RPMI7951 (cell line): ENCODE results near the gene HTR6. TPM values are rescaled to one million over a fixed set of nuclear protein-coding genes. Genes with fewer than 3 reads are reported as not detected.
A peak's percentile ranks its signal among the peaks of the same experiment; 100 is the strongest.
"Not testable (repeated sequence)": the region's sequence is repeated elsewhere in the genome, so short reads cannot be mapped to it uniquely, and the experiment has no call there.

Source experiments
- DNase-seq: peaks from one replicate; pipeline ENCODE4 v3.0.0-alpha.2; 2012; ENCODE audit warnings: low read depth
- total RNA-seq: library from RNA; depleted of rRNA; stranded (reverse); fragments of >200 nt; shearing (Covaris generic); gene quantifications from 2 replicates; pipeline ENCODE4 v1.2.3, GENCODE V29; 2014

The HTR6 gene
- total RNA-seq, 1 experiment from 2014 or later: not detected

DNA sequence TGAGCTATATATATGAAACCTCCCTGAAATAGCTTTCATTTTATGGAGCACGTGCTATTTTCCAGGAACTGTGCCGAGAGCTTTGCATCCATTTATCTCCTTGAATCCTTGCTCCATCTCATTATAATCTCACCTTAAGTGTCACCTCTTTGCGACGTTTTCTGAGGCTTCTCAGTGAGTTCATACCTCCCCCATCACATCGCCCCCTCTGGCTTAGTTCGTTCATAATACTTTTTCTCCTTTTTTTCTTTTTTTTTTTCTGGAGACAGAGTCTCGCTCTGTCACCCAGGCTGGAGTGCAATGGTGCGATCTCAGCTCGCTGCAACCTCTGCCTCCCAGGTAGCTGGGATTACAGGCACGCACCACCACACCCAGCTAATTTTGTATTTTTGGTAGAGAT is 25.4 kb upstream of the HTR6 start:
- DNase-seq: not testable (repeated sequence)

GRCh38 chr1:19639999-19640362 is 24.7 kb upstream of the HTR6 start:
- no peak for DNase-seq

DNA sequence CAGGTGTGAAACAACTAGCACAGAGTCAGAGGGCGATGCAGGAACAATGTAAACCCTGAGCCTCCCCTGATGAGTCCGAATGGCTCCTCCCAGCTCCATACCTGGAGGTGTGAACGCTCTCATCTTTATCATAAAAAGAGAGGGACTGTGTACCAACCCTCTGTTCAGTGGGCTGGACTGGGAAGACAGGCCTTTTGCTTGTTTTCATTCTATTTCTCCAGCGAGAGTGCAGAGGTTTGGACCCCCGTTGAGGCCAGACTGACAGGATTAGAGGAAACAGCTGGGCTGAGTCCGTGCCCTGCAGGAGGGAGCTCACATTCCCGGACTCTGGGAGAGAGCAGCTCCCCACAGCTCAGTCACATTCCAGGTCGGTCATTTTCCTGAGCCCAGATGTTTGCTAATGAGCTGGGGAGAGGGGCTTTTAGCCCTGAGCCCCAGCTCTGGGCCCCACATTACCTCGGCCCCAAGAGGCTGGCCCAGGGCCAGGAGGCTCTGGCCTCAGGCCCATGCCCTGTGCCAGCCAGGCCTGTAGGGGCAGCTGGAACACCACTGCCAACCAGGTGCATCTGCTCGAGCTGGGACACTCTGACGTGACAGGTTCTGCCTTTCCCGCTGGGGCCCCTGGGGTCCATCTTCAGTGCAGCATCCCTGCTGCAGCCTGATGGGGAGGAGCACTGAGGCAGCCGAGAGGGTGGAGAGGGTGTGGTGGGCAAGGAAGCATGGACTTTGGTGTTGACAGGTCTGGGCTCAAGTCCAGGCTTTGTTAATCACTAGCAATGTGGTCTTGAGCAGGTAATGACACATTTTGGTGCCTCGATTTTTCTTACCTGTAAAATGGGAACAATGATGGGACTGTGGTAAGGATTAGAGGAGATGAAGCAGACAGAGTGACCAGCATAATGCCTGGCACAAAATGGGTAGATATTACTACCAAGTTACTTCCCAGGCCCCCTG is 24.0 kb upstream of the HTR6 start:
- DNase-seq: peak; percentile 44

- peak; percentile 66 for DNase-seq
Observed at GRCh38 chr1:19643121-19643520, 21.6 kb upstream of the HTR6 start.

DNA sequence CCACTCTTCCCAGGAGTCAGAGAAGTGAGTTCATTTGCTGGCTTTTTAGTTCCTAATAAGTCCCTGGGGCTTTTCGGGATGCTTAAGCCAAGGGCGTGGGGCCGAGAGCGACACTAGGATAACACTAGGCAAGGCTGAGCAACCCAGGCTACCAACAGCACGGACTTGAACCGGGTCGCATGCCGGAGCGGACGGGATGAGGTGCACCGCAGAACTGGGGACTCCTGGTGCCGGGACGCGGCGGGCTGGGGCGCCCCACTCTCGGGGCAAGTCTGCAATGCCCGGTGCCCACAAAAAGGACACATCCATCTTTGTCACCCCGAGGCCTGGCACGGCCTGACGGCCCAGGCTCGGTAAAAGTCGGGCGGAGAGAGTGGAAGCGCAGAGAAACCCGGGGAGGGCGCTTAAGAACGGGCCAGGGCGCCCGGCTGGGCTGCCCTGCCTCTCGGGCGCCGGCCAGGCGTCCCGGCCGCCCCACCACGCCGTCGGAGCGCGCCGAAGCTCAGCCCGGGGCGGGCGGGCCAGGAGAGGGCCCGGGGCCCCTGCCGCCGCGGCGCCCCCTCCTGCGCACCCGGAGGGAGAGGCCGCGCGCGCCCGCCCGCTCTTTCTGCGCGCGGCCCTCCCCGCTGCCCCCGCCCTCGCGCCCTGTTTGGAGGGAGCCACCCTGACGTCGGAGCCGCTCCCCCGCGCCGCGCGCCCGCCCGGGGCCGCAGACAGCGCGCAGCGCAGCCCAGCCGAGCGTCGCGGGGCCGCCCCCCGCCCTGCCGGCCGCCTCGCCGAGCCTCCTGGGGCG is 20.9 kb upstream of the HTR6 start, which contains the start of gene NBL1:
NBL1 (plus strand) TSS at position 710 of the 793 bp plus-strand sequence. CDS start 10,720 bp downstream, outside the sequence.
- peak; percentile 82 for DNase-seq

DNA sequence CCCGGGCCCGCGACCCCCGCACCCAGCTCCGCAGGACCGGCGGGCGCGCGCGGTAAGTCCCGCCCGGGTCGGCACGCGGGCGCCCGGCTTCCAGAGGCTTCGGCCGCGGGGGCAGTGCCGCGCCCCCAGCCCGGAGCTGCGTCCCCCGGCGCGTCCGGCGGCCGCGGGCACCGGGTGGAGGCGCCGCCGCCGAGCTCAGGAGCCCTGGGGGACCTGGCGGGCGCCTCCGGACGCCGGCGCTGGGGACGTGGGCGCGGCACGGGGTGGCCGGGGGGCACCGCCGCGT is 20.3 kb upstream of the HTR6 start:
- no peak for DNase-seq

DNA sequence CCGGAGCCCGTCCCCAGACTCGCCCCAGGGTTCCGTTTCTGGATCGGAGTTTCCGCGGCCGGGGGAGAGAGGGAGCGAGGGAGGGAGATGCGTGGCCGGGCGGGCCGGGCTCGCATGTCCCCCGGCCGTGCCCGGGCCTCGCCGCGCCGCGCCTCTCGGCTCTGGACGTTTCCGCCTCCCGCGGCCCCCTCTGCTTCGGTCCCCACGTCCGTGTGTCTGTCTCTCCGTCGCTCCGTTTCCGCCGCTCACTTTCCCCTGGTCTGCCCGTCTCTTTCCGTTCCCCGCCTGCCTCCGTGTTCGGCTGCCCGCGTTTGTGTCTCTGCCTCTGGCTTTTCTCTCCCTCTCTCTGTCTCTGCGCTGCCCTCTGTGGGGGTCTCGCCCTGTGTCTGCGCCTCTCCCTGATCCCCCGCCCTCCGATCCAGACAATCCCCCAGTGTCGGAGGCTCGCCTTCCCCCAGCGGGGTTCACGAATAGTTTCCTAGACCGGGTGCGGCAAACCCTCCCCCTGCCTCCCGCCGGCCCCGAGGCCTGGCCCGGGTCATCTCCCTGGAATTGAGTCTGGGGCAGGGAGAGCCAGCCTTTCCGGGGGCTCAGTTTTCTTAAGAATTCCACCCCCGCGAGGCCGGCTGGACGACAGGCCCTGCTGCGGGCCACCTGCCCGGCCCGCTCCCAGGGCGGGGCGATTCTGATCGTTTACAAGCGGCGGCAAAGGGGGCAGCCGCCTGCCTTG is 19.8 kb upstream of the HTR6 start:
- DNase-seq: no peak

DNA sequence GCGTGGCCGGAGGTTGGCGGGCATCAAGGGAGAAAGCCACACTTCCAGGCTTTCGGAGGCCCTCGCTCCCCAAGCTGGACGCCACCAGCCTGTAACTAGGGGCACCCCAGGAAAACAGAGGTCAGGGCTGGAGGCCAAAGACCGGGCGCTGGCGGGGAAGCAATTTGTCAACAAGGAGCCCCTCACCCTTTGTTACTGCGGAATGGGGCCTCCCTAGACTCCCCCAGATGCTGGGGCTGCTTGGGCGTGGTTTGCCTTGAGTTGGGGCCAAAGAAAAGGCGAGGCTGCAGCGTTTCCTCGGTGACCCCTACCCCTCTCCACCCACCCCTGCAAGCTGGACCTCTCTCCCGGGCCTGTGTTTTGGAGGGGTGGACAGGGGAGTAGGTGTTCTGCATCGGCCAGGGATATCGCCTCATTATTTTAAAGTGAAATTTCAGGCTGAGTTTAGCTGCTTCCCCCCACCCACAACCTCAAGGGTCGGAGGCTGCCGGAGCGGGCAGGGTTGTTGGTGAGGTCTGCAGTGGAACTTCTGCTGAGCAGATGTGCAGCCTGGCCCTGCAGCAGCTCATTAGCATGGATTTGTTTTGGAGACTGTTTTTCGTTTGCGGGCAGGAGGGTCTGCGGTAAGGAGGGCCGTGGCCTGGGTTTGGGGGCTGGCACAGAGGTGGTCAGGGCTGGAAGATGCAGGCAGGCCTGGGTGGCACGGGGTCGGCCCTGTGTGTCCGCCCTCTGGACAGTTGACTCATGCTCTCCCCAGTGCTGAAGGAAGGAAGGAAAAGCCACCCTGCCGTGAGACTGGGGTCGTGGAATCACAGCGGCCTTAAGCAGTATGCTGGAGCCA is 19.0 kb upstream of the HTR6 start:
- peak; percentile 81 for DNase-seq

GRCh38 chr1:19646377-19647319 is 18.0 kb upstream of the HTR6 start:
- peak; percentile 37 for DNase-seq

- DNase-seq: no peak
Observed at GRCh38 chr1:19647643-19648042, 17.0 kb upstream of the HTR6 start.

- DNase-seq: no peak
Observed at GRCh38 chr1:19648239-19648638, 16.4 kb upstream of the HTR6 start.

- no peak for DNase-seq
Observed at GRCh38 chr1:19648689-19649088, 16.0 kb upstream of the HTR6 start.

- no peak for DNase-seq
Observed at GRCh38 chr1:19650416-19651140, 14.1 kb upstream of the HTR6 start.

- DNase-seq: no peak
Observed at GRCh38 chr1:19651141-19651737, 13.4 kb upstream of the HTR6 start.

- peak; percentile 77 for DNase-seq
Observed at GRCh38 chr1:19654386-19654785, 10.3 kb upstream of the HTR6 start.

DNA sequence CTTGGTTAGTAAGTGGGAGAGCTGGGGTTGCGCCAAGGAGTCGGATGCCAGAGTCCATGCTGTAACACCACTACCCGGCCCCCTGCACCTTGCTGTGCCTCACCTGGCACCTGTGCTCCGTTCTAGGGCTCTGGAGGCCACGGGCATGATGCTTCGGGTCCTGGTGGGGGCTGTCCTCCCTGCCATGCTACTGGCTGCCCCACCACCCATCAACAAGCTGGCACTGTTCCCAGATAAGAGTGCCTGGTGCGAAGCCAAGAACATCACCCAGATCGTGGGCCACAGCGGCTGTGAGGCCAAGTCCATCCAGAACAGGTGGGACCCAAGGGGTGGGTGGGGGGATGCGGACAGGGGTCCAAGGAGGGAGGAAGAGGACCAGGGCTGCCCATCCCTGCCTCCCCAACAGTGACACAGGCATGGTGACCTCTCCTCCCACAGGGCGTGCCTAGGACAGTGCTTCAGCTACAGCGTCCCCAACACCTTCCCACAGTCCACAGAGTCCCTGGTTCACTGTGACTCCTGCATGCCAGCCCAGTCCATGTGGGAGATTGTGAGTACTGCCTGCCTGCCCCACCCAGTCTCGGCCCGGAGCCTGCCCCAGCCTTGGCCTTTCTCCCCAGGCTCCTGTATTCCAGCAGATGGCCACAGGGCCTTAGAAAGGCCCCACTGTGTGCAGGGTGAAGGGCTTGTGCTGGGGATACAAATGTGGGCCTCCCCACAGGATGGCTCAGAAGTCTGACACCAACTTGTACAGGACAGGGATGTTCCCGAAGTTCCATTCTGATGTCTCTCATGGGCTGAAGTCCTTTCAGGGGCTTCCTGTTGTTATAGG is 9.6 kb upstream of the HTR6 start:
- no peak for DNase-seq

DNA sequence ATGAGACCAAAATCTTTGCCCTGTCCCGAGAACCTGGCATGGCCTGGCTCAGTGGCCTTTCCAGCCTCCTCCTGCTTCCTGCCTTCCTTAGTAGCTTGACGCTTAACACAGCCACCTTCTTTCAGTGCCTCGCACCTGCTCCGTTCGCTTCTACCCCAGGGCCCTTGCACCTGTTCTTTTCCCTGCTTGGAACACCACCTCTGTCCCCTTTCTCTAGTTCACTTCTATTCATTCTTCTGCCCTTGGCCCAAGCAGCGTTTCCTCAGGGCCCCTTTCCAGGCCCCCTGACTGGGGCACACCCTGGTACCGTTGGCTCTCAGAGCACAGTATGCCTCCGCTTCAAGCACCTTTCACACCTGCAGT is 9.0 kb upstream of the HTR6 start:
- no peak for DNase-seq

GRCh38 chr1:19656134-19656779 is 8.4 kb upstream of the HTR6 start:
- DNase-seq: no peak
